IgD-negative memory B cell (primary cell): ENCODE results near the gene ROBO1. TPM values are rescaled to one million over a fixed set of nuclear protein-coding genes. Genes with fewer than 3 reads are reported as not detected.
A peak's percentile ranks its signal among the peaks of the same experiment; 100 is the strongest.

Source experiments
- H3K27ac Mint-ChIP-seq, 3 donors: one replicate each; pipeline ENCODE4 v1.8.0; 2020 to 2022; ENCODE audit warnings: mild to moderate bottlenecking in 3 of 3, mixed read lengths in 3 of 3, moderate library complexity in 1 of 3
- H3K27me3 Mint-ChIP-seq: one replicate; pipeline ENCODE4 v1.8.0; 2021; ENCODE audit warnings: mixed read lengths
- H3K36me3 Mint-ChIP-seq: one replicate; pipeline ENCODE4 v1.8.0; 2020; ENCODE audit warnings: mild to moderate bottlenecking, mixed read lengths
- H3K4me1 Mint-ChIP-seq, 3 donors: one replicate each; pipeline ENCODE4 v1.8.0; 2020 to 2022; ENCODE audit warnings: mixed read lengths in 3 of 3, mild to moderate bottlenecking in 1 of 3
- H3K4me3 Mint-ChIP-seq, 4 donors: one replicate each; pipeline ENCODE4 v1.8.0; 2020 to 2022; ENCODE audit warnings: mild to moderate bottlenecking in 4 of 4, mixed read lengths in 4 of 4, moderate library complexity in 3 of 4
- H3K9me3 Mint-ChIP-seq, 3 donors: one replicate each; pipeline ENCODE4 v1.8.0; 2020 to 2021; ENCODE audit warnings: mixed read lengths in 3 of 3, mild to moderate bottlenecking in 1 of 3
- polyA plus RNA-seq: library from polyadenylated mRNA; unstranded; fragments of 300-500 nt; fragmentation: Illumina TruSeq; gene quantifications from one replicate; pipeline ENCODE4 v1.2.3, GENCODE V29; 2021

The ROBO1 gene
- polyA plus RNA-seq, 1 donor from 2014 or later, result 2.3 TPM

DNA sequence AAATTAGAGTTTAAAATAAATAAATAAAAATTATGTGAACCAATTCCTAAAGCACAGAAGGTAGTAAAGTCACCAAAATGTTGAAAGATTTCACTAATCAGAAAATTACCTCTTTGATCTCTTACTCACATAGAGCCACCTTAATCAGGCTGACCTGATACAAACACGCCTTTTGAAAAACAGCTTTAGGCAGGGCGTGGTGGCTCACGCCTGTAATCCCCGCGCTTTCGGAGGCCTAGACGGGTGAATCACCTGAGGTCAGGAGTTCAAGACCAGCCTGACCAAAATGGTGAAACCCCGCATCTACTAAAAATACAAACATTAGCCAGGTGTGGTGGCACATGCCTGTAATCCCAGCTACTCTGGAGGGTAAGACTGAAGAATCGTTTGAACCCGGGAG, 1197.3 kb downstream of the ROBO1 start:
- no peaks in the 10 kb centered on the region for H3K27me3 Mint-ChIP-seq
- no peak overlapping the region for H3K27ac Mint-ChIP-seq
- peaks cover 0 to 3% (median 3%) of the 10 kb centered on the region in 3 donors for H3K9me3 Mint-ChIP-seq
- H3K4me3 Mint-ChIP-seq, result no peak overlapping the region
- no peaks in the 10 kb centered on the region for H3K36me3 Mint-ChIP-seq
- H3K4me1 Mint-ChIP-seq, result no peaks in the 10 kb centered on the region

DNA sequence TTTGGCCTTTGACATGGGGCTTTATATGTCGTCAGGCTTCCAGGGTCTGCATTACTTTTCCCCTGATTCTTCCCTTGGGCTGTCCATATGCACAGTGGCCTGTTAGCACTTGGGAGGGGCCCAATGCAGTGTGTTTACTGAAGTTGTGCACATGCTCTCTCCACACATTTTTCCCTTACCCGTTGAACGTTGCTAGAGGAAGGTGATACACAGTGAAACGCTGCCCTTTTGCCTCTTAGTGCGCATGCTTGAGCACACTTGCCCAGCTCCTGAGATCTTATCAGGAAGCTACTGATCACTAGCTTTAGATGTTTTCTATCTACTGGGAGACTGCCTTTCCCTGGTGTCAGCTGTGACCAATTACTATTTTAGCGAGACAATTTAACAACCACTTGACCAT, 1198.0 kb downstream of the ROBO1 start:
- Mint-ChIP-seq H3K27ac (no peak overlapping the region), H3K36me3 (no peaks in the 10 kb centered on the region)

DNA sequence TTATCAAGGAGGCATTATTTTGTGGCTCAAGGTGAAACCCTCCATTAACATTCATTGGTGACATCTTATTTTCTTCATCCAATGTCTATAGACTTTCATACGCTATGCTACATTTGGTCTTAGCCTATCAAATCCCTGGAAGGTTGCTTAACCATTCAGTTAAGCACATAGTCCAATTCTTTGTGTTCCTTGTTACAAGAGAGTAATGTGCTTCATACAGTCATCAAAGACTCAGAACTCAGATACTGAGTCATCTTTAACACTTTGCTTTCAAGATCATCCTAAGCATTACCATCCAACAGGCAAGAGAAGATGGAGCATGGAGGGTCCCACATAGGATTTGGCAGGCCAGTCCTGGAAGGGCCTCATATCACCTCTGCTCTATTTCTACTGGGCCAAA, 1202.1 kb downstream of the ROBO1 start:
- no peak overlapping the region for H3K4me3 Mint-ChIP-seq
- peaks cover 0 to 14% (median 5%) of the 10 kb centered on the region in 3 donors for H3K9me3 Mint-ChIP-seq
- H3K27me3 Mint-ChIP-seq, result no peaks in the 10 kb centered on the region
- H3K36me3 Mint-ChIP-seq, result no peaks in the 10 kb centered on the region
- H3K4me1 Mint-ChIP-seq, result no peaks in the 10 kb centered on the region
- no peak overlapping the region for H3K27ac Mint-ChIP-seq

More for the DNA sequence above, 1198.0 kb downstream of the ROBO1 start:
- Mint-ChIP-seq H3K9me3 (peaks cover 2 to 4% (median 3%) of the 10 kb centered on the region in 3 donors), H3K4me1 (no peaks in the 10 kb centered on the region), H3K4me3 (no peak overlapping the region), H3K27me3 (no peaks in the 10 kb centered on the region)

DNA sequence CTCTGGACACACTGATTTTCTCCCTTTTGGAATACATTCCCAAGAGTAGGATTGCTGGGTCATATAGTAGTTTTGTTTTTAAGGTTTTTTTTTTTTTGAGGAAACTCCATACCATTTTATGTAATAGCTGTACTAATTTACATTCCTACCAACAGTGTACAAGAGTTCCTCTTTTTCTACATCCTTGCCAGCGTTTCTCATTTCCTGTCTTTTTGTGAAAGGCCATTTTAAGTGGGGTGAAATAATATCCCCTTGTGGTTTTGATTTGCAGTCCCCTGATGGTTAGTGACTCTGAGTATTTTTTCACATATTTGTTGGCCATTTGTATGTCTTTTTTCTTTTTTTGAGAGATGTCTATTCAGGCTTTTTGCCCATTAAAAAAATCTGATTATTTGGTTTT, 1205.5 kb downstream of the ROBO1 start:
- H3K9me3 Mint-ChIP-seq, result peaks cover 0 to 20% (median 5%) of the 10 kb centered on the region in 3 donors
- H3K36me3 Mint-ChIP-seq, result no peaks in the 10 kb centered on the region
- no peak overlapping the region for H3K27ac Mint-ChIP-seq
- peak overlapping the region in 1 of 4 donors; percentile 58 for H3K4me3 Mint-ChIP-seq
- no peaks in the 10 kb centered on the region for H3K27me3 Mint-ChIP-seq
- H3K4me1 Mint-ChIP-seq, result no peaks in the 10 kb centered on the region
